DMS53 treated with DMSO at 0.1 percent for 48 hours (cell line): ENCODE measurements around the gene PIGS.

Source experiments
- DNase-seq: peaks from one replicate; lab custom pipeline; 2025; ENCODE audit not compliant: unreplicated experiment; lab: John Stamatoyannopoulos, UW

PIGS gene

GRCh38 chr17:28551421-28552175 is 19.7 kb downstream of the PIGS start:
- no peak for DNase-seq

- no peak for DNase-seq
Observed at GRCh38 chr17:28550858-28551257, 20.5 kb downstream of the PIGS start.

GRCh38 chr17:28549236-28550132 is 21.8 kb downstream of the PIGS start:
- DNase-seq: no peak

- no peak for DNase-seq
Observed at GRCh38 chr17:28548417-28549130, 22.8 kb downstream of the PIGS start.

GRCh38 chr17:28547623-28548416 is 23.5 kb downstream of the PIGS start:
- DNase-seq: peak; percentile 34

- no peak for DNase-seq
Observed at GRCh38 chr17:28547096-28547622, 24.2 kb downstream of the PIGS start.

- DNase-seq: no peak
Observed at GRCh38 chr17:28545787-28546415, 25.4 kb downstream of the PIGS start.

- no peak for DNase-seq
Observed at GRCh38 chr17:28545141-28545503, 26.2 kb downstream of the PIGS start.

GRCh38 chr17:28544402-28545140 is 26.8 kb downstream of the PIGS start:
- no peak for DNase-seq

GRCh38 chr17:28541439-28541838 is 29.9 kb downstream of the PIGS start:
- DNase-seq: no peak

GRCh38 chr17:28540231-28540630 is 31.1 kb downstream of the PIGS start:
- no peak for DNase-seq

GRCh38 chr17:28538296-28538895 is 32.9 kb downstream of the PIGS start:
- DNase-seq: no peak

GRCh38 chr17:28537219-28537610 is 34.1 kb downstream of the PIGS start:
- no peak for DNase-seq

GRCh38 chr17:28536532-28537218 is 34.6 kb downstream of the PIGS start:
- DNase-seq: no peak

GRCh38 chr17:28534740-28535375 is 36.5 kb downstream of the PIGS start:
- no peak for DNase-seq

- no peak for DNase-seq
Observed at GRCh38 chr17:28533091-28533807, 38.1 kb downstream of the PIGS start.
